ENCODE measurements around the gene SYP.

SYP gene

DNA sequence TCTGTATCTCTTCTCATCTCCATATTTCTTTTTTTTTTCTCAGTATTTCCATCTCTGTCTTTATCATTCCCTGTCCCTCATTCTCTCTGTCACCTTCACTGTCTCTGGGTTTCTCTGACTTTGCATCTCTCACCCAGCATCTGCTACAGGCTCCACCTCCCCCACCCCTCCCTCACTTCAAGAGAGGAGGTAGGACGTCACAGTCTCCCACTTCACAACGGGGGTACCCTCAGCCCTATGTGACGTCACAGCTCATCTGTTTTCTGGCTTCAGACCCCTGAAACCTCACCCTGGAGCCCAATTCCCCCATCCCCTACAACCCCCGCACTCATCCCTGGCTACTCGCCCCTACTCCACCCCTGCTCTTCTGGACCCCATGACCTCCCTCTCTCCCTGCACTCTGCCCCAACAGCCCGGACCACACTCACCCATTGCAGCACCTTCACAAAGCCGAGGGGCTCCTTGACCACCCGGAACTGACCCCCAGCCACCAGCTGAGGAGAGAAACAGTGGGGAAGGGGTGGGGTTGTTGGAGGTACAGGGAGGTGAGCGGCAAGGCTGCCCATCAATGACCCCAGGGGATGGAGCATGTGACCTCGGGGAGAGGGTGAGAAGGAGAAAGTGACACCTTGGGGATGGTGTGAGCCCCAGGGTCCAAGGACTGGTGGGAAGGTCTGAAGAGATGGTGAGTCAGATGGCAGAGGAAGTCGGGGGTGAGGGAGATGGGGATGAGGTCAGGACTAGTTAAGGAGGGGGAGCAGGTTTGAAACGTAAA, 1.3 kb downstream of the SYP start:
- ChIA-PET POLR2A (ENCODE audit: low non-redundant PET) (no interaction called here), CTCF (no interaction called here)
- DNase-seq (ENCODE audit: low spot score): no peak
- TF ChIP-seq, protein P1, sequence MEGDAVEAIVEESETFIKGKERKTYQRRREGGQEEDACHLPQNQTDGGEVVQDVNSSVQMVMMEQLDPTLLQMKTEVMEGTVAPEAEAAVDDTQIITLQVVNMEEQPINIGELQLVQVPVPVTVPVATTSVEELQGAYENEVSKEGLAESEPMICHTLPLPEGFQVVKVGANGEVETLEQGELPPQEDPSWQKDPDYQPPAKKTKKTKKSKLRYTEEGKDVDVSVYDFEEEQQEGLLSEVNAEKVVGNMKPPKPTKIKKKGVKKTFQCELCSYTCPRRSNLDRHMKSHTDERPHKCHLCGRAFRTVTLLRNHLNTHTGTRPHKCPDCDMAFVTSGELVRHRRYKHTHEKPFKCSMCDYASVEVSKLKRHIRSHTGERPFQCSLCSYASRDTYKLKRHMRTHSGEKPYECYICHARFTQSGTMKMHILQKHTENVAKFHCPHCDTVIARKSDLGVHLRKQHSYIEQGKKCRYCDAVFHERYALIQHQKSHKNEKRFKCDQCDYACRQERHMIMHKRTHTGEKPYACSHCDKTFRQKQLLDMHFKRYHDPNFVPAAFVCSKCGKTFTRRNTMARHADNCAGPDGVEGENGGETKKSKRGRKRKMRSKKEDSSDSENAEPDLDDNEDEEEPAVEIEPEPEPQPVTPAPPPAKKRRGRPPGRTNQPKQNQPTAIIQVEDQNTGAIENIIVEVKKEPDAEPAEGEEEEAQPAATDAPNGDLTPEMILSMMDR (conservative IDR thresholded peaks at IDR 0.05; ENCODE audit: low read depth): no peak
- H3K27ac ChIP-seq: no peak overlapping the region

DNA sequence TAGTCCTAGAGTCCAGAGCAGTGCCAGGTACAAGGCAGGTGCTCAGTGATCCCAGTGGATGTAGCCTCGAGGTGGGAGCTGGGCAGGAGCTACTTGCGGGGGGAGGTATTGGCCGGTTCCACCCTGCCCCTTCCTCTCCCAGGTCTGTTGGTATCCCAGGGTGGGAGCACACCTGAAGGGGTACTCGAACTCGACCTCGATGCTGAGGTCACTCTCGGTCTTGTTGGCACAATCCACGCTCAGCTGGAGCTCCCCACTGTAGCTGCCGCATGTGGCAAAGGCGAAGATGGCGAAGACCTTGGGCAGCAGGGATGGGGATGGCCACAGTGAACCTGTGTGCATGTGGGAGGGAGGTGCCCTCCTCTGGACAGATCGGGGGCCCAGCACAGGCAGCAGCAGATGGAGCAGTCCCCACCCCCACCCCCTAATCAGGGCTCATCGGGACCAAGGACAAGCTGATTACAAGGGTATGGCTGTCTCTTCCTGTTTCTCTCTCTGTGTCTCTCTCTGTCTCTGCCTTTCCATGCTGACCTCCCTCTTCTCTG, 2.4 kb downstream of the SYP start:
- no peak for DNase-seq (ENCODE audit: low spot score)
- H3K27ac ChIP-seq: no peak overlapping the region
- TF ChIP-seq, protein P1 (conservative IDR thresholded peaks at IDR 0.05; ENCODE audit: low read depth): no peak
- ChIA-PET CTCF (interaction anchor here (0.6 kb wide), 1 partner anchor 78 kb away, joined by 3 read pairs; no protein-coding TSS in a partner anchor), POLR2A (ENCODE audit: low non-redundant PET) (no interaction called here)

DNA sequence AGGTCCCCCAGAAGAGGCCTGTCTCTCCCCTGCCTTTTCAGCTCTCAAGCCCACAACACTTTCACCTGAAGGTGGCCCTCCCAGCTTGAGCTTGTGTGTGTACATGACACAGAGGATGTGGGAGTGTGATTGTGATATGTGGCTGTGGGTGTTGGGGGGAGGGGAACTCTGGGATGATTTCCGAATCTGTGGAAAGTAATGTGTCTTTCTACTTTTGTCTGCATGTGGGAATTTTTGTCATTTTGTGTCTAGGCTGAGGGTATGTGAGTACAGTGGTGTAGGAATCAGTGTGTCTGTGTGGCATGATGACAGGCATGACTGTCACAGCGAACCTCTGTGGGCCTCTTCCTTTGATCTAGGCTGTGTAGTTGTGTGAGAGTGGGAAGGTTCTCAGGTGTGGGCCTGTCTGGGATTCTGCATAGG, 6.4 kb downstream of the SYP start:
- ChIA-PET CTCF (interaction anchor here (0.7 to 1.2 kb wide), 2 partner anchors 19 to 649 kb away, joined by 4 to 5 read pairs; no protein-coding TSS in a partner anchor), POLR2A (ENCODE audit: low non-redundant PET) (no interaction called here)
- H3K27ac ChIP-seq: no peak overlapping the region
- no peak for DNase-seq (ENCODE audit: low spot score)
- TF ChIP-seq, protein P1 (conservative IDR thresholded peaks at IDR 0.05; ENCODE audit: low read depth): no peak

DNA sequence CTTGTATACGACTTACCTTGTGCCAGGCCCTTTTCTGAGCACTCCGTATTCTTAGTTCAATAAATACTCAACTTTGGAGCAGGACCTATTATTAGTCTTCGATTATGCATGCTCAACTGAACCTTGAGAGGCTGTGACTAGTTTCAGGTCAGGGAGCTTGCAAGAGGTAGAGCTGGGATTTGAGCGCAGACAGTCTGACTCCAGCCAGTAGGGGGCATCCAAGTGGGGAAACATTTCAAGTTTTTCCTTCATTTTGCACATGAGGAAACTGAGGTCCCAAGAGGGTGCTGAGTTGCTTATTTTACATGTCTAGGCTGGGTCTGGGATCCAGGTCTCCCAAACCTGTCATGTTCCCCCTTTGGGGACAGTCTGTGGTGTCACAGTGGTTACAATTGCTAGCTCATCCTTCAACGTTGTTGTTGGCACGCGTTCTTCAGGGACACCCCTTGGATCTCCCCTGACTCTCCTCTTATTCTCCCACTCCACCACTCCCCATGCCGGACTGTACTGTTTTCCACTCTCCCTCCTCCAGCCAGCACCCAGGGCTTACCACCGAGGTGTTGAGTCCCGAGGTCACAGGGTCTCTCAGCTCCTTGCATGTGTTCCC, 7.2 kb downstream of the SYP start:
- TF ChIP-seq, protein P1 (conservative IDR thresholded peaks at IDR 0.05; ENCODE audit: low read depth): peak; percentile 35
- ChIA-PET CTCF (interaction anchor here (0.6 to 1.2 kb wide), 4 partner anchors 19 to 1549 kb away, joined by 3 to 5 read pairs (median 4); no protein-coding TSS in a partner anchor), POLR2A (ENCODE audit: low non-redundant PET) (no interaction called here)
- DNase-seq (ENCODE audit: low spot score): no peak
- no peak overlapping the region for H3K27ac ChIP-seq

DNA sequence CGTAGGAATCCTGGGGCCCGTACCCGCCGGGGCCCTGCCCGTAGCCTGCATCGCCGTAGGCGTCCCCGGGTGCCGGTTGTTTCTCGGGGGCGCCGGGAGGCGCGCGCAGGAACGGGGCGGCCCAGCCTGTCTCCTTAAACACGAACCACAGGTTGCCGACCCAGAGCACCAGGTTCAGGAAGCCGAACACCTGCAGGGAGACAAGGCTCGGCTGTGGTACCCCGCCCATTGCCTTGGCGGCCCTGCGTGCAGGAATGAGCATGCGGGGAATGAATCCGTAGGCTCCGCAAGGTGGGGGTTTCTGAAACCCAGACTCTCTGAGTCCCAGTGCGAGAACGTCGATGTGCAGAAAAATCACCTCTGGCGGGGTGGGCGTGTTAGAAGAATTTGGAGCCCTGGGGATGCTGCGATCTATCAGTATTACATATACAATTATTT, 8.4 kb downstream of the SYP start:
- DNase-seq (ENCODE audit: low spot score): no peak
- H3K27ac ChIP-seq: peak overlapping the region; percentile 83
- POLR2A ChIA-PET (ENCODE audit: low non-redundant PET): interaction anchor here (0.7 kb wide), 1 partner anchor 11 kb away, joined by 3 read pairs; no protein-coding TSS in a partner anchor
- CTCF ChIA-PET: no interaction called here
- TF ChIP-seq, protein P1 (conservative IDR thresholded peaks at IDR 0.05; ENCODE audit: low read depth): no peak

DNA sequence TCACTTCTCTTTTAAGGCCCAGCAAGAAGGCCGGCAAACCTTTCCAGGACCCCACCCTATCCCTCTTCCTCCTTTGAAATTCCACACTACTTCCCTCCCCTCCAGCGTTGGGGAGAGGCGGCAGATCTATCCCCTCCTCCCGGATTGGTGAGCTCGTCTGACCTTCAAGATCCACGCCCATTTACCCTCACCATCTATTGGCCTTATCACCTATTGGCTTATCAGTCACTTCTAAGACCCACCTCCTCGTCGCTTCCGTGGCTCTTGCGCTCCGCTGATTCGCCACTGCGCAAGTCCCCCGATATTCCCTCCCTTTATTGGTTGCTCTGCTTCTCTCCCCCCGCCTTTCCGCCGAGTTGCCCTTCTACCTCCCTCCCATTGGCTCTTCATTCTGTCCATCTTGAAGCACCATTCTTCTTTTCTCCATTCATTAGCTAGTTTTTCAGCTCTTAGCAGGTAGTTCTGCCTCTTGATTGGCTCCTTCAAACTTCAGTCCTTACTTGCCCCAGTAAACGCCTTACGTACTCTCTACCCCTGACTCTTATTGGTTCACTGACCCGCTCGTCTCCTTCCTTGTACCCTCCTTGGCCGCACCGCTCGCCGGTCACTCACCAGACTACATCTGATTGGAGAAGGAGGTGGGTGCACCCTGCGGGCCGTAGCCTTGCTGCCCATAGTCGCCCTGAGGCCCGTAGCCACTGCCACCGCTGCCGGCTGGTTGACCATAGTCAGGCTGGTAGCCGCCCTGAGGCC, 9.0 kb downstream of the SYP start:
- ChIA-PET POLR2A (ENCODE audit: low non-redundant PET) (interaction anchor here (0.7 to 1.2 kb wide), 3 partner anchors 11 to 25 kb away, joined by 3 to 6 read pairs (median 3); no protein-coding TSS in a partner anchor), CTCF (no interaction called here)
- peak; percentile 91 for DNase-seq (ENCODE audit: low spot score)
- TF ChIP-seq, protein P1 (conservative IDR thresholded peaks at IDR 0.05; ENCODE audit: low read depth): no peak
- H3K27ac ChIP-seq: peak overlapping the region; percentile 93
